ENCODE results near the gene PKHD1.

GRCh38 chr6:52133324-52133723 is 45.9 kb upstream of the PKHD1 start:
- TF ChIP-seq POLR2AphosphoS5 (IDR thresholded peaks at IDR 0.05; ENCODE audit: borderline replicate concordance, low read depth, low read length) = no peak
- no peak for TF ChIP-seq EZH2 (IDR thresholded peaks at IDR 0.05)
- no peak for TF ChIP-seq FOXP2 (optimal IDR thresholded peaks at IDR 0.05; ENCODE audit: control extremely low read depth, extremely low read length, insufficient read depth)

All from SK-N-MC (cell line).